Uterus (tissue), 2 donors: ENCODE data around the gene ZNF594.

ENCODE experiments used
- POLR2A ChIP-seq, 2 donors: fragments of 450-650 bp; IDR thresholded peaks; one replicate each; pipeline ENCODE4 v1.6.1; 2016; ENCODE audit warnings: antibody characterized with exemption in 2 of 2, mild to moderate bottlenecking in 1 of 2, moderate library complexity in 1 of 2
- TF ChIP-seq, protein P1 (sequence below), 4 experiments: fragments of 200-600 bp in 2 of 4; fragments of 450-650 bp in 2 of 4; sonication (generic) in 2 of 4; IDR thresholded peaks; one replicate each; pipeline ENCODE4 v1.5.1; 2016 to 2019; ENCODE audit warnings: antibody characterized with exemption in 4 of 4, mild to moderate bottlenecking in 2 of 4, moderate library complexity in 1 of 4

DNA sequence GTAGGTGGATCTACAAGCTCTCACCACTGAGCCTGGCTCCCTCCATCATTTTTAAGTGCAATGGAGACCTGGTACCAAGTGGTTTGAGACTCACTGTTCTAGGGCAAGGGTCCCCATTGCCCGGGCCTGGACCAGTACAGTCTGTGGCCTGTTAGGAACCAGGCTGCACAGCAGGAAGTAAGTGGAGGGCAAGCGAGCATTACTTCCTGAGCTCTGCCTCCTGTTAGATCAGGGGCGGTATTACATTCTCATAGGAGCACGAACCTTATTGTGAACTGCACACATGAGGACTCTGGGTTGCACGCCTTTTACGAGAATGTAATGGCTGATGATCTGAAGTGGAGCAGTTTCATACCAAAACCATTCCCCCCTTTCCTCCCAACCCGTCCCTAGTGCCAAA lies 6.8 kb upstream of the ZNF594 start:
- no peak for TF ChIP-seq POLR2A (IDR thresholded peaks at IDR 0.05)
- TF ChIP-seq, protein P1, sequence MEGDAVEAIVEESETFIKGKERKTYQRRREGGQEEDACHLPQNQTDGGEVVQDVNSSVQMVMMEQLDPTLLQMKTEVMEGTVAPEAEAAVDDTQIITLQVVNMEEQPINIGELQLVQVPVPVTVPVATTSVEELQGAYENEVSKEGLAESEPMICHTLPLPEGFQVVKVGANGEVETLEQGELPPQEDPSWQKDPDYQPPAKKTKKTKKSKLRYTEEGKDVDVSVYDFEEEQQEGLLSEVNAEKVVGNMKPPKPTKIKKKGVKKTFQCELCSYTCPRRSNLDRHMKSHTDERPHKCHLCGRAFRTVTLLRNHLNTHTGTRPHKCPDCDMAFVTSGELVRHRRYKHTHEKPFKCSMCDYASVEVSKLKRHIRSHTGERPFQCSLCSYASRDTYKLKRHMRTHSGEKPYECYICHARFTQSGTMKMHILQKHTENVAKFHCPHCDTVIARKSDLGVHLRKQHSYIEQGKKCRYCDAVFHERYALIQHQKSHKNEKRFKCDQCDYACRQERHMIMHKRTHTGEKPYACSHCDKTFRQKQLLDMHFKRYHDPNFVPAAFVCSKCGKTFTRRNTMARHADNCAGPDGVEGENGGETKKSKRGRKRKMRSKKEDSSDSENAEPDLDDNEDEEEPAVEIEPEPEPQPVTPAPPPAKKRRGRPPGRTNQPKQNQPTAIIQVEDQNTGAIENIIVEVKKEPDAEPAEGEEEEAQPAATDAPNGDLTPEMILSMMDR (IDR thresholded peaks at IDR 0.05) = no peak
